Measurements from ENCODE around the gene STIP1. TPM values are rescaled to one million over a fixed set of nuclear protein-coding genes. Genes with fewer than 3 reads are reported as not detected.

Gene STIP1
- total RNA-seq, 1 donor from 2014 or later: 97.4 TPM

GRCh38 chr11:64208796-64209562, 23.0 kb downstream of the STIP1 start:
- Histone ChIP-seq H3K4me3 (no peak overlapping the region), H3K27me3 (ENCODE audit: low read depth) (no peaks in the 10 kb centered on the region), H3K27ac (replicated peaks) (peak overlapping the region; percentile 88), H3K4me1 (peaks cover 44% of the 10 kb centered on the region), H3K9me3 (replicated peaks) (no peaks in the 10 kb centered on the region), H3K36me3 (peaks cover 26% of the 10 kb centered on the region)
- DNase-seq: no peak
- no peak for TF ChIP-seq CTCF (IDR thresholded peaks at IDR 0.05; ENCODE audit: borderline replicate concordance)
- intact Hi-C loops (cut with micrococcal nuclease): loop anchor here (5.0 kb wide), 1 partner anchor 93 kb away; the partner anchor contains the start of gene CATSPERZ

- peaks cover 20% of the 10 kb centered on the region for H3K36me3 ChIP-seq
- H3K9me3 ChIP-seq (replicated peaks): no peaks in the 10 kb centered on the region
- no peak for TF ChIP-seq CTCF (IDR thresholded peaks at IDR 0.05; ENCODE audit: borderline replicate concordance)
- H3K4me3 ChIP-seq: no peak overlapping the region
- intact Hi-C loops (cut with micrococcal nuclease): loop anchor here (5.0 kb wide), 1 partner anchor 93 kb away; the partner anchor contains the start of gene CATSPERZ
- no peak for DNase-seq
- peaks cover 39% of the 10 kb centered on the region for H3K4me1 ChIP-seq
- H3K27ac ChIP-seq (replicated peaks): no peak overlapping the region
- H3K27me3 ChIP-seq (ENCODE audit: low read depth): no peaks in the 10 kb centered on the region
Measured at GRCh38 chr11:64209563-64209843, 23.5 kb downstream of the STIP1 start.

DNA sequence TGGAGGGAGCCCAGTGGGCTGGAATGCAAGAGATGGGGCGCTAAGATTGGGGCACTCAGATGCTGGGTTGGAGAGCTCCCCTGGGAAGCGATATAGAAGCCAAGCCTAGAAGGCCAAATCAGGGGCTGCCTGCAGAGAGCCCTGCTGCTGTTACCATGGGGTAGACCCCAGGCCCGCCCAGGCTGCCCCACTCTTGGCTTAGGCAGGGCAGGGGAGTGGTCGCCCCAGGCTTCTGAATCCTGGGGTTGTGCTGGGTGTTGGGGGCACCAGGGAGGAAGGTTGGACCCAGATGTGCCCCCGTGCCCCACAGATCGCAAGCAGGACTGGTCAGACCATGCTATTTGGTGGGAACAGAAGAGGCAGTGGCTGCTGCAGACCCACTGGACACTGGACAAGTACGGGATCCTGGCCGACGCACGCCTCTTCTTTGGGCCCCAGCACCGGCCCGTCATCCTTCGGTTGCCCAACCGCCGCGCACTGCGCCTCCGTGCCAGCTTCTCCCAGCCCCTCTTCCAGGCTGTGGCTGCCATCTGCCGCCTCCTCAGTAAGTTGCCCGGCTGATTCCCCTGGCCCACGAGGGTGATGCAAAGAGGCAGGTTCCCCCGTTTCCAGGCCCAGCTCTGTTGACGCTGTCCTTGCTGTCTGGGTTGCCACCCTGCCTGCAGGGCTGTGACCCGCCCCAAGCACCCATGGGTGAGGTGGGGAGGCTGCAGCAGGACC, 24.5 kb downstream of the STIP1 start:
- DNase-seq: no peak
- intact Hi-C loops (cut with micrococcal nuclease): no loop called here
- no peaks in the 10 kb centered on the region for H3K9me3 ChIP-seq (replicated peaks)
- H3K36me3 ChIP-seq: peaks cover 12% of the 10 kb centered on the region
- no peak for TF ChIP-seq CTCF (IDR thresholded peaks at IDR 0.05; ENCODE audit: borderline replicate concordance)
- H3K4me3 ChIP-seq: no peak overlapping the region
- H3K27me3 ChIP-seq (ENCODE audit: low read depth): no peaks in the 10 kb centered on the region
- peaks cover 33% of the 10 kb centered on the region for H3K4me1 ChIP-seq
- no peak overlapping the region for H3K27ac ChIP-seq (replicated peaks)

- no peak overlapping the region for H3K4me3 ChIP-seq
- no peaks in the 10 kb centered on the region for H3K9me3 ChIP-seq (replicated peaks)
- peaks cover 3% of the 10 kb centered on the region for H3K36me3 ChIP-seq
- intact Hi-C loops (cut with micrococcal nuclease): no loop called here
- DNase-seq: no peak
- H3K27ac ChIP-seq (replicated peaks): no peak overlapping the region
- peaks cover 25% of the 10 kb centered on the region for H3K4me1 ChIP-seq
- H3K27me3 ChIP-seq (ENCODE audit: low read depth): no peaks in the 10 kb centered on the region
- no peak for TF ChIP-seq CTCF (IDR thresholded peaks at IDR 0.05; ENCODE audit: borderline replicate concordance)
Measured at GRCh38 chr11:64211181-64211872, 25.4 kb downstream of the STIP1 start.

DNA sequence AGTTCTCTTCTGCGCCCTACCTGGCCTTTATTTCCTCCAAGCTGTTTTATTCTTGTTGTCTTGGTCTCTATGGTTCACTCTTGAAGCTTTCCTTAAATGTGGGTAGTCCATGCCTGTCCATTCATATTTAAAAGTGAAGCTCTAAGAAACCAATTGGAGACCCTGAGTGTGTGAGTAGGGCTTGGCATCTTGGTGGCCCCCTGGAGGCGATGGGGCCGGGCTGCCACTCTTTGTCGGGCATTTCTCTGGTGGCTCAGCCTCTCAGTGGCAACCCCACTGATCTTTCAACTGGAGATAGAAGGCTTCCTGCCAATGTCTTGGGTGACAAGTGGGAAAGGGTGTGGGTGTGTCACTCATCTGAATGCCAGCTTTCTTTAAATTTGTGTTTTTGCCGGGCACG, 30.9 kb downstream of the STIP1 start:
- H3K27ac ChIP-seq (replicated peaks): no peak overlapping the region
- intact Hi-C loops (cut with micrococcal nuclease): no loop called here
- DNase-seq: no peak
- TF ChIP-seq CTCF (IDR thresholded peaks at IDR 0.05; ENCODE audit: borderline replicate concordance): no peak
- no peaks in the 10 kb centered on the region for H3K9me3 ChIP-seq (replicated peaks)
- H3K4me1 ChIP-seq: no peaks in the 10 kb centered on the region
- no peaks in the 10 kb centered on the region for H3K27me3 ChIP-seq (ENCODE audit: low read depth)
- H3K36me3 ChIP-seq: no peaks in the 10 kb centered on the region
- no peak overlapping the region for H3K4me3 ChIP-seq
